ENCODE results near the gene FOLR2.

The FOLR2 gene

DNA sequence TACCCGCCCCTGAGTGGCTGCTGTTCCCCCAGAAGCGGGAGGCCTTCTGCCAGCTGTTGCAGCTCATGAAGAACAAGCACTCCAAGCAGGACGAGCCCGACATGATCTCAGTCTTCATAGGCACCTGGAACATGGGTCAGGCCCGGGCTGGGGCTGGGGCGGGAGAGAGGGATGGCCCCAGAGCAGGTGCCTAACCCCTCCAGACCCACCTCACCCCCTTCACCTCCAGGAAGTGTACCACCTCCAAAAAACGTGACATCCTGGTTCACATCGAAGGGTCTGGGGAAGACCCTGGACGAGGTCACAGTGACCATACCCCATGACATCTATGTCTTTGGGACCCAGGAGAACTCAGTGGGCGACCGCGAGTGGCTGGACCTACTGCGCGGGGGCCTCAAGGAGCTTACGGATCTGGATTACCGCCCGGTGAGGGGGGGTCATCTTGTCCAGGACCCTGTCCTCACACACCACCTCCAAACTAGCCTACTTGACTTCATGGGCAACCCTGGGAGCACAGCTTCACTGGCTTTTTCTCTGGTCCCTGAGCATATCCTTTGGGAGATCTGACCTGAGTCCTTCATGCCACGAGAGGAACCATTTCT is 14.3 kb downstream of the FOLR2 start:
- DNase-seq = no peak

DNA sequence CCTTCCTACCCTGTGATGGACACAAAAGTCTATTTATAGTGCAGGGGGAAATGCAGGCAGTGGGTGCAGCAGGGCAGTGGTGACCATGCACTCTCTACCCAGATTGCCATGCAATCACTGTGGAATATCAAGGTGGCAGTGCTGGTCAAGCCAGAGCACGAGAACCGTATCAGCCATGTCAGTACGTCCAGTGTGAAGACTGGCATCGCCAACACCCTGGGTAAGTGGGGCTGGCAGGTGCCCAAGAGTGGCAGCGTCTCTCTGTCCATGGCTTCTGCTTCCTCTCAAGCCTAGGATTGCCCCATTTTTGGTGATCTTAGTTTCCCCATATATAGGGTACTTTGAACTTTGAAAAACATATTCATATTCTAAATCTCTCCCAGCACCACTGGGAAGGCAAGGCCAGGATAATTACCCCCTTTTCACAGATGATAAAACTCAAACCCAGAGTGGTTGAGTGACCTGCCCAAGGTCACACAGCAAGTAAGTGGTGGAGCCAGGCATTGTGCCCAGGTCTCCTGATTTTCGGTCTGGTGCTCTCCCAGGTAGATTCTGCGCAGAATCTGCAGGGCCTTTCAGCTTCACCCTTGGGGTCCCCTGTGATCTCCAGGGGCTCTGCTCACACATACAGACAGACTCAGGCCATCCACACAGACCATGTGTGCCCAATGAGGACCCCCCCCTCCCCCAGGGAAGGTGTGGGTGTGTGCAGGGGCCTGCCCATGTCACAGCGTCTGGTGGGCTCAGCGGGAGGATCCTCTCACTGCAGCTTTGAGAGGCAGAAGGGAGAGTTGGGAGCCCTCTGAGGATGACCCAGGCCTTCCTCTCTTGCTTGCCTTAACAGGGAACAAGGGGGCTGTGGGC is 15.0 kb downstream of the FOLR2 start:
- DNase-seq = no peak

DNA sequence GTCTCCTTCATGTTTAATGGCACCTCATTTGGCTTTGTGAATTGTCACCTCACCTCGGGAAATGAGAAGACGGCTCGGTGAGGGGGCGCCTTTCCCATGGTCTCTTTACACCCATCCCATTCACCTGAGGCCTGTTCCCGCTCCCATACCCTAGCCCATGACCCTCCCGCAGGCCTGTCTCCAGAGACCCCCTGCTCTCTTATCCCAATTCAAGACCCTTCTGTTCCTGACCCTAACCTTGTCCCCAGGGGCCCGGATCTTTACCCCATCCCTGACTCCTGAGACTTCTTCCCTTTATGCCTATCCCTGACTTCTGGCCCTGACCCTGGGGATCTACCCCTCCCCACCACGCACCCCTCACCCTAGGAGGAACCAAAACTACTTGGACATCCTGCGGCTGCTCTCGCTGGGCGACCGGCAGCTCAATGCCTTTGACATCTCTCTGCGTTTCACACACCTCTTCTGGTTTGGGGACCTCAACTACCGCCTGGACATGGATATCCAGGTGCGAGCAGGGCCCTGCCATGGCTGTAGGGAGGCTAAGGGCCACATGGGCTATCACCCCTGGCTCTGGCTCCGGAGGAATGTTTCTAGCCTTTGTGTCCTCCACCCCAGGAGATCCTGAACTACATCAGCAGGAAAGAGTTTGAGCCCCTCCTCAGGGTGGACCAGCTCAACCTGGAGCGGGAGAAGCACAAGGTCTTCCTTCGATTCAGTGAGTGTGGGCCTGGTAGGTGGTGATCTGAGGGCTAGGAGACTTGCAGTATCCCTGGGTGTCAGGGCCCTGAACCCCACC is 15.9 kb downstream of the FOLR2 start:
- DNase-seq = no peak

DNA sequence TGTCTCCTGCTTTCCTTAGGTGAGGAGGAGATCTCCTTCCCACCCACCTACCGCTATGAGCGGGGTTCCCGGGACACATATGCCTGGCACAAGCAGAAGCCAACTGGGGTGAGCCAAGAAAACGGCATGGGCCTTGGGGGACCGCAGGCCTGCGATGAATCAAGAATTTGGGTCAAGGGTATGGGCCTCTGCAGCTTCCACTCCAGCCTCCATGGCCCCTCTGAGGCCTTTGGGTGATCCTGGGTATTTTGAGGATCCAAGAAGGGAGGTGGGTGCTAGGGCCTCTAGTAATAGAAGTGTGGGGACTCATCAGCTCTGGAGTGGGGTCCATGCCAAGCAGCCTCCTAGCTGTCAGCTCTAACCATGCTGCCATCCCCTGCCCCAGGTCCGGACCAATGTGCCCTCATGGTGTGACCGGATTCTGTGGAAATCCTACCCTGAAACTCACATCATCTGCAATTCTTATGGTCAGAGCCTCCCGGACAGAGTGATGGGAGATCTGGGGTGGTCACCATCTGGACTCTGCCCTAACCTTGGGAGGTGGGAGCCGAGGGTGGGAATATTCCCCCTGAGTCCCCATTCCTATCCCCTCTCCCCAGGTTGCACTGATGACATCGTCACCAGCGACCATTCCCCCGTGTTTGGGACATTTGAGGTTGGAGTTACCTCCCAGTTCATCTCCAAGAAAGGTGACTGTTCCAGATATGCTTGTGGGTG is 16.6 kb downstream of the FOLR2 start:
- no peak for DNase-seq

DNA sequence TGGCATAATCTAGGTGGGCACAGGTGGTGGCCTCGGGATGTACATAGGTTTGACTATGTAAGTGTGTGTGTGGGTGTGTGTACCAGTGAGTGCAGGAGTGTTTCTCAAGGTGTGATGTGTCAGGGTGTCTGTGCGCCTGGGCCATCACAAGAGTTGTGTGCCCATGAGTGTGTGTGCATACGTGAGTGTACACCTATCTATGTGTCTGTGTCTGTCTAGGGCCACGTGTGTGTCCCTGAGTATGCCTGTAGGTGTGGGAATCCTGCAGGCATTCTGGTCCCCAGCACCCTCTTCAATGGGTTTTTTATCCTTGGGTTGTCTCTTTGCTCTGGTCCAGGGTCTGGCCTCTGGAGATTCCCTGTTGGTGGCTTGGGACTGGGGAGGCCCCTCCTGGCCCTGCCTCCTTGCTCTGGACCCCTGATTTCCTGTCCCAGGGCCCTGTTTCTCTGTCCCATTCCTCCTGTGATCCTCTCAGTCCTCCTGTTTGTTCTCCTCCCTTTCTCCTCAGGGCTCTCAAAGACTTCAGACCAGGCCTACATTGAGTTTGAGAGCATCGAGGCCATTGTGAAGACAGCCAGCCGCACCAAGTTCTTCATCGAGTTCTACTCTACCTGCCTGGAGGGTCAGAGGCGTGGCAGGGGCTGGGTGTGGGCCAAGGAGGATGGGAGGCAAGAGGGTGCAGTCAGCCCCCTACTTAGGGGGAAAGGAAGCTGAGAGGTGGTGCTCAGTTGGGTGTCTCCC is 17.3 kb downstream of the FOLR2 start:
- DNase-seq = no peak

DNA sequence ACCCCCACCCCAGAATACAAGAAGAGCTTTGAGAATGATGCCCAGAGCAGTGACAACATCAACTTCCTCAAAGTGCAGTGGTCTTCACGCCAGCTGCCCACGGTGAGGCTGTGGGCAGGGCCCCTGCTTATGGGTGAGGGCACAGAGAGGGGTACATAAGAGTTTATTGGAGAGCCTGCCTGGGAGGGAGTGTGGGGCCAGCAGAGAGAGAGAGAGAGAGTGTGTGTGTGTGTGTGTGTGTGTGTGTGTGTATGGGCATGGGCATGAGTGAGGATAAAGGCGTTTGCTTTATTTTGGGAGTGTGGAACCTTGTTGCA is 17.9 kb downstream of the FOLR2 start:
- no peak for DNase-seq

DNA sequence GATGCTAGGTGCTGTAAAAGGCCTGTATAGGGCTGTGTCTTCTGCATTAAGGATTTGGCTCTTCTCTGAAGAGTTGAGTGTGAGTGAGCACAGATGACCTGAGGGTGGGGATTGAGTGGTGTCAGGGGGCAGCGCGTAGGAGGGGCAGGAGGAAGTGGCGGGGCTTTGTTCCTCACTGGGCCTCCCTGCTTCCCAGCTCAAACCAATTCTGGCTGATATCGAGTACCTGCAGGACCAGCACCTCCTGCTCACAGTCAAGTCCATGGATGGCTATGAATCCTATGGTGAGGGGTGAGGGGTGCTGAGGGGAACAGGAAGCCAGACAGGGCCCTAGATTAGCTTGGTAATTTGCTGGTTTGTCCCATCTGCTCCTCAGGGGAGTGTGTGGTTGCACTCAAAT is 18.3 kb downstream of the FOLR2 start:
- DNase-seq = no peak

DNA sequence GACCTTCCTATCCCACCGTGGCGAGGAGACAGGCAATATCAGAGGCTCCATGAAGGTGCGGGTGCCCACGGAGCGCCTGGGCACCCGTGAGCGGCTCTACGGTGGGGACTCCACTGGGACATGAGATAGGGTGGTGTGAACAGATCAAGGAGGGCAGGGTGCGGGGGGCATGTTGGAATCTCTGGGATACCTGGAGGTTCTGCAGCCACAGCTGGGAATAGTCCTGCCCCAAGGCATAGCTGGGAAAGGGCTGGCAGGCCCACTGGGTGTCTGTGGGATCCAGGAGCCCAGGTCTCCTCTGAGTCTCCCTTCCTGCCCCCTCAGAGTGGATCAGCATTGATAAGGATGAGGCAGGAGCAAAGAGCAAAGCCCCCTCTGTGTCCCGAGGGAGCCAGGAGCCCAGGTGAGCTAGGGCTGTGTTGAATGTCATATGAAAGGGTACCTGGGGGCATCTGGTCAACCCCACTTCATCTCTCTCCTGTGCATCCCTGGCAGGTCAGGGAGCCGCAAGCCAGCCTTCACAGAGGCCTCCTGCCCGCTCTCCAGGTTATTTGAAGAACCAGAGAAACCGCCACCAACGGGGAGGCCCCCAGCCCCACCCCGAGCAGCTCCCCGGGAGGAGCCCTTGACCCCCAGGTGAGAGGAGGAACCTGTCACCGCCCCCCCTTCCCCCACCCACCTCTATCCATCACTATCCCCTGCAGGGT is 18.9 kb downstream of the FOLR2 start:
- no peak for DNase-seq

DNA sequence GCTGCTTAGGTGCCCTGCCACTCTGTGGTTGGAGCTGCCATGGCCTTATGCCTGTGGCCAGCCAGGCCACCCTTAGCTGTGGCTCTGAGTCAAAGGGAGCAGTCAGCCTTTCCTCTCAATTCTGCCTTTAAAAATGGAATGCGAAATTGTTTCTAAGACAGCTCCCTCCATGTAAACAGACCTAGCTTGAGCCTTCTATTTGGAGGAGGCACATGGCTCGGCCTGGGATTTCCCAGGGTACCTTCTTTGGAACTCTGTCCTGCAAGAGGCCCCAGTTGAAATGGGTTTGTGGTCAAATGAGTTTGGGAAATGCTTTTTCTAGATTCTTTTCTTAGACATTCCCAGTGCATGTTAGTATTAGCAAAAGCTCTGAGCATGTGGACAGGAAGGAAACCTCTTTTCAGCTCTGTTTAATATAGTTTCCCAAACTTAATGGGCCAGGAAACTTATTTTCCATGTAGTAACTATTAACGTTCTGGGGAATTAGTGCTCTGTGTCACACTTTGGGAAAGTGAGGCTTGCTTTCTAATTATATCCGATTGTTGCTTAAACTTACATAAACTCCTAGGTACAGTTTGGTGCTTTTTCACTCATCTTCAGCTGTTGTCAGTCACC is 19.6 kb downstream of the FOLR2 start:
- no peak for DNase-seq

DNA sequence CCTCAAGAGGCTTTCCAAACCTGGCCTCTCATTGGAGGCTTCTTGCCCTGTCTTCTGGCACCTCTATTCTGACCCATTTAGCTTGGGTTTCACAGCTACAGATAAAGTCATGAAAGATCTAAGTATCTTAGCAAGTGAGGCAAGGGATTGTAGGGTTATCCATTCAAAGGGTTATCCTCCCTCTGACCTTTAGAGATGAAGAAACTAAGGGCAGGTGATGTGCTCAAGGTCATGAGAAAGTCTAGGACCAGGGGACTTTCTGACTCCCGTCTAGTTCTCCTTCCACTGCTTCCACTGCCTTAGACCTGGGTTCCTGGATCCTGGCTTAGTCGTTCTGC is 20.1 kb downstream of the FOLR2 start:
- DNase-seq = no peak

DNA sequence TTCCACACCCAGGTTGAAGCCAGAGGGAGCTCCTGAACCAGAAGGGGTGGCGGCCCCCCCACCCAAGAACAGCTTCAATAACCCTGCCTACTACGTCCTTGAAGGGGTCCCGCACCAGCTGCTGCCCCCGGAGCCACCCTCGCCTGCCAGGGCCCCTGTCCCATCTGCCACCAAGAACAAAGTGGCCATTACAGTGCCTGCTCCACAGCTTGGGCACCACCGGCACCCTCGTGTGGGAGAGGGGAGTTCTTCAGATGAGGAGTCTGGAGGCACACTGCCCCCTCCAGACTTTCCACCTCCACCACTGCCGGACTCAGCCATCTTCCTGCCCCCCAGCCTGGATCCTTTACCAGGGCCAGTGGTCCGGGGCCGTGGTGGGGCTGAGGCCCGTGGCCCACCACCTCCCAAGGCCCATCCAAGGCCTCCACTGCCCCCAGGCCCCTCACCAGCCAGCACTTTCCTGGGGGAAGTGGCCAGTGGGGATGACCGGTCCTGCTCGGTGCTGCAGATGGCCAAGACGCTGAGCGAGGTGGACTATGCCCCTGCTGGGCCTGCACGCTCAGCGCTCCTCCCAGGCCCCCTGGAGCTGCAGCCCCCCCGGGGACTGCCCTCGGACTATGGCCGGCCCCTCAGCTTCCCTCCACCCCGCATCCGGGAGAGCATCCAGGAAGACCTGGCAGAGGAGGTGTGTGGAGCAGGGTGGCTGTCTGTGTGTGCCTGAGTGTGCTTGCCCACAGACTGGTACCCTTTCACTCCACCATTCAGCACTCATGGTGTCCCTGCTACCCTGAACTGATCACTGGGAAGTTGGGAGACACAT is 20.7 kb downstream of the FOLR2 start:
- DNase-seq = no peak

DNA sequence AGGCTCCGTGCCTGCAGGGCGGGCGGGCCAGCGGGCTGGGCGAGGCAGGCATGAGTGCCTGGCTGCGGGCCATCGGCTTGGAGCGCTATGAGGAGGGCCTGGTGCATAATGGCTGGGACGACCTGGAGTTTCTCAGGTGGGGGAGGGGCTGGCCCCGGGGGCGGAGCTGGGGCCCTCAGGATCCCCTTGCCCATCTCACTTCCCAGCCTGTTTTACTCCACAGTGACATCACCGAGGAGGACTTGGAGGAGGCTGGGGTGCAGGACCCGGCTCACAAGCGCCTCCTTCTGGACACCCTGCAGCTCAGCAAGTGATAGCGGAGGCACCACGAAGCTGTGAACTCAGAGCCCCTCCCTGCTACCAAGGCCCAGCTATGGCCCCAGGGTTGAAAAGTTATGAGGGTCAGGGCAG is 21.5 kb downstream of the FOLR2 start:
- DNase-seq = no peak

DNA sequence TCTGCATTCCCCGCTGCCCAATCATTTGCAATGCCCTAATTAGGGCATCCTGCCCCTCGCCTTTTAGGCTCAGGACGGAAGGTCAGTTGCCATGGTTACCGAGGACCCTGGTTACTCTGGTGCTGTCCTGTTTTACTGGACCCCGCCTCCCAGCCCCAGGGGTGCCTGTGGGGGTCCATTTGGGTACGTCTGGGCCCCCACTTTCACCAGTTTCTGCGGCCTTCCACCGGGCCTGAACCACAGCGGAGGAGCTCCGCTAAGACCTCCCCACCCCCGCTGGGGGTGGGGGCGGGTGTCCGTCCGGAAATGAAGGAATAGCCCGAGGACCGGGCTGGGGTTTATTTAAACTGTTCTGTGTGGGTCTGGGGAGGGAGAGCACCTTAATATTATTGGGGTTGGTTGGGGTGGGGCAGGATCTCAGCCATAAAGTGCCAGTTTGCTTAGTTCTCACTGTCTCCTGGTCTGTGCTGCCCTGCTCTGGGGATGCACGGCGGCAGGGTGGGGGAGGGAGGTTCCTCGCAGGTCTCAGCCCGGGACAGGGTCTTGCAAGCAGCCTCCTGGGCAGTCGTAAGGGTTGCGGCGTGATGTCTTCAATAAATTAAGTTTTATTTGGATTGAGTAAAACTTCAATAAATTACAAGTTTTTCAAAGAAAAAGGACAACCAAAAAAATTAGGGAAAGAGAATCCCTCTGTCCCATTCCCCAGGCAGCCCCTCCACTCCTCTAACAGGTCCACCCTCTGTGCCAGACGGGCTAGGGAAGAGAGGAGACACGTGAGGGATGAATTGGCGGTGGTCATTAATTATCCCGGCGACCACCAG is 22.1 kb downstream of the FOLR2 start:
- no peak for DNase-seq

DNA sequence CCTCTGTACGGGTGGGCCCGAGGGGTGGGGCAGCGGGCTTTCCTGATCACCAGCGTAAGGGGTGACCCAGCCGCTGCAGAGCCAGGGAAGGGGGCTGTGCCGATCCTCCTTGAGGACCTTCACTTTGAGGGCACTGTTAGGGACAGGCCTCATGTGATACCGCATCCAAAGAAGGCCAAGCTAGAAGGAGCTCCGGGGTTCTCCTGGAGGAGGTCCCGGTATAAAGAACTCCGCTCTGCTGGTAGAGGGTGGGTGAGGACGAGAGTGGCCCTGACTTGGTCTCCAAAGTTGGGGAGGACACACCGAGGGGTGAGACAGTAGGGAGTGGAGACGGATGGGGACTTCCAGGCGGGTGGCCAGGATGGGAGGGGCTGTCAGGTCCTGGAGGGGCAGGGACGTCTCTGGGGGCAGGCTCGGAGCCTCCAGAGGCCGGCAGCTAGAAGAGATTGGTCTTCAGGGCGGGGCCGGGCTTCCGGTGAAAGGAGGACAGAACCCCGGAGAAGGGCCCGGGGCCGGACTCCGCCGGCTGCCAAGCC is 22.8 kb downstream of the FOLR2 start:
- no peak for DNase-seq

DNA sequence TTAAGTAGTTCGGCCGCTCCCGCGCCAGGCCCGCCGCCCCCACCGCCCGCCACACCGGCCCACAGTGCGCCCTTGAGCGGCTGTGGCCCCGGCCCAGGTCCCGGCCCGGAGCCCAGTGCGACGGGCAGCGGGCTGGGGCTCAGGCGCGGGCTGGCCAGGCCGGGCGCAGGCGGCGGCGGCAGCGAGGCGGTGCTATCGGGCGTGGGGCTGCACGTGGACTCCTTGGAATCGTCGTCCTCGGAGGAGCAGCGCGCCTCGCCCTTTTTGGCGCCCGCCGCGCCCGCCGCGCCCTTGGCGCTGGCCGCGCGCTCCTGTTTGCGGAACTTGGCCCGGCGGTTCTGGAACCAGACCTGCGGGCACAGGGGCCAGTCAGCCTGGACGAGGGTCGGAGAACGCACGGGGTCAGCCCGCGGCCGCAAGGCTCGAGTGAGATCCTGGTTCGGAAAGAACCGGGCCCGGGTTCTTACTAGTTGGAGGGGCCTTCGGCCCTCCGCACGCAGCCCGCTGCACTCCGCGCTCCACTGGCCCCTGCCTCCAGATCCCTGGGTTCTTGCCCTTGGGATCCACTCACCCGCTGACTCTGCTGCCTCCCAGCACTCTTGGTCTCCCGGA is 23.4 kb downstream of the FOLR2 start:
- no peak for DNase-seq

DNA sequence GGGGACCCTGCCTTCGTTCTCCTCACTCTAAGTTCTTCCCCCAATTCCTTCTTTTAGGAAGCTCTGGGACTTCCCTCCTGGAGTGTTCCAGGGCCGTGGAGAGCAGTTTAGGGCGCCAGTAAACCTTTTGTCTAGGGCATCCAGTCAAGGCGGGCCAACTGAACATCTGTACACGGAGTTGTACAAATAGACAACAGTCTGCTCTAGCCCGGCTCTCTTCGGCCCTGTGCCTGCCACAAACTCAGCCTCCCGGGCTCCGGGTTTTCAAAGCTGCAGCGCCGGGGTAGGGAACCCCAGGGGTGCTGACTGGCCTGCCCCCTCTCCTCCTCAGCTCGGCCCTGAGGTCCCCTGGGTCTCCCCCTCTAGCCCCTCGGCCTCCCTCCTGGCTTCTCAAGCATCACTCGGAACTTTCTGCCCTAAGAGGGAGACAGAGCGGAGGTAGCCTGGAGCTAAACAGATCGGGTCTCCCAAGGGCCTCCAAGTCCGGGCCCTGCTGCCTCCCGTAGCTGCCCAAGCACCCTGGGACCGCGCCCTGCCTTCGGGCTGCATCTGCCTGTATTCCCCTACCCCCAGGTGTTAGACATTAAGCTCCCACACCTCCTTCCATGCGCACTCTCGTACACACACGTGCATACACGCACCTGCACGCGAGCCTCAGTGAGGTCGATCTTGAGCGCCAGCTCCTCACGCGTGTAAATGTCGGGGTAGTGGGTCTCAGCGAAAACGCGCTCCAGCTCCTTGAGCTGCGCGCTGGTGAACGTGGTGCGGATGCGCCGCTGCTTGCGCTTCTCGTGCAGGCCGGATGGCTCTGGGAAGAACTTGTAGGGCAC is 24.1 kb downstream of the FOLR2 start:
- no peak for DNase-seq

DNA sequence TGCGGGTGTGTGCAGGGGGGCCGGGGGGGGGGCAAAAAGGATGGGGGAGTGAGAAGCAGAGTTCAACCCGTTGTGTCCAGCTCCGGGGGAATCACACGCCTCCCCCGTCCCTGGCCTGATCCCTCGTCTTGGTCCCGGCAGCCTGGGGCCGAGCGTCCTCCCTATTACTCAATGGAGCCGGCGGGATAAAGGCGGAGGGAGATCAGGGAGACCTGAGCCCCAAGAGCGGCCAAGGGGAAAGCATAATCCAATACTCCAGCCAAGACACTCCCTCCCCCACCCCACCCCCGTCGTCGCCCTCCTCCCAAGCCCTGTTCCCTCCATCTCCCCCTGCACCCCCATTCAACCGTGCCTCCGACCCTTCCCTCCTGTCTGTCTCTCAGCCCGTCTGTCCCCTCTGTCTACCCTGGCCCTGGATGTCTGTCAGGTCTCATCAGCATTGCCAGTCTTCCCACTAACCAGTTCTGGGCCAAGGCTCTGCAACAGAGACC is 24.7 kb downstream of the FOLR2 start:
- DNase-seq = no peak

DNA sequence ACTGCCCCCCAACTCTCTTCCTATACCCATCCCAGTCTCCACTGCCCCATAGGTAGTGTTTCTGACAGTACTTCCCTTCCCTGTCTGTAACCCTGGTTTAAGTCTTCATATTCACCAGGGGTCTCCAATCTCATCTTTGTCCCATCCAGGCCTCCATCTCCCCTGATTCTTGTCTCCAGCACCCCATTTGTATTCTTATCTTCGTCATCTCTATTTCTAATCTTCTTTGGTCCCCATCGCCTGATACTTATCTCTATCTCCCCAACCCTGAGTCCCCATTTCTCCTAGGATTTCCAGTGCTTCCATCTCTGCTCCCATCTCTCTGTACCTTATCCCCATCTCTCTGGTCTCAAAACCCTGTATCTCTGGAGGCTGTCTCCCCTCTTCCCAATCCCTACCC is 25.5 kb downstream of the FOLR2 start:
- no peak for DNase-seq

All from amniotic stem cell (primary cell).